SK-N-SH (cell line): ENCODE results near the gene SERPINI2.

Source experiments
- CHD2 ChIP-seq: fragments of 150-350 bp; IDR thresholded peaks from 2 replicates; pipeline ENCODE4 v1.6.1; 2018; ENCODE audit warnings: low read length; ENCODE audit not compliant: partially characterized antibody
- CTCF ChIP-seq: fragments of 200-600 bp; sonication (generic); IDR thresholded peaks from 2 replicates; pipeline ENCODE4 v1.6.1; 2017; ENCODE audit warnings: antibody characterized with exemption, mild to moderate bottlenecking, moderate library complexity
- FOXM1 ChIP-seq: IDR thresholded peaks from 2 replicates; pipeline ENCODE4 v1.4.0; 2012; ENCODE audit warnings: low read depth, mild to moderate bottlenecking
- NRF1 ChIP-seq: IDR thresholded peaks from 2 replicates; pipeline ENCODE4 v1.6.1; 2012; ENCODE audit warnings: low read depth, mild to moderate bottlenecking, low read length
- RAD21 ChIP-seq: IDR thresholded peaks from 2 replicates; pipeline ENCODE4 v1.6.1; 2012; ENCODE audit warnings: mild to moderate bottlenecking, low read length
- REST ChIP-seq: IDR thresholded peaks from 2 replicates; pipeline ENCODE4 v1.6.1; 2012; ENCODE audit warnings: mild to moderate bottlenecking, low read depth, low read length, moderate library complexity
- RFX5 ChIP-seq: IDR thresholded peaks from 2 replicates; pipeline ENCODE4 v1.6.1; 2012; ENCODE audit warnings: mild to moderate bottlenecking, improper control_type of control experiment, low read length

- TF ChIP-seq CTCF (no peak), RAD21 (no peak), CHD2 (no peak), RFX5 (no peak), FOXM1 (no peak), REST (no peak), NRF1 (no peak)
These were observed 32.6 kb downstream of the SERPINI2 start for GRCh38 chr3:167441256-167441655.
